ENCODE data around the gene NR6A1.

The NR6A1 gene

GRCh38 chr9:124479947-124480620 lies 291.0 kb downstream of the NR6A1 start:
- DNase-seq, result no peak

- no peak for DNase-seq
Observed at GRCh38 chr9:124479371-124479770, 291.7 kb downstream of the NR6A1 start.

- no peak for DNase-seq
Observed at GRCh38 chr9:124478354-124478753, 292.8 kb downstream of the NR6A1 start.

- no peak for DNase-seq
Observed at GRCh38 chr9:124477648-124478285, 293.3 kb downstream of the NR6A1 start.

GRCh38 chr9:124477211-124477647 lies 293.9 kb downstream of the NR6A1 start:
- no peak for DNase-seq

GRCh38 chr9:124475868-124476690 lies 295.0 kb downstream of the NR6A1 start:
- no peak for DNase-seq

GRCh38 chr9:124475158-124475867 lies 295.8 kb downstream of the NR6A1 start:
- no peak for DNase-seq

GRCh38 chr9:124474151-124474550 lies 297.0 kb downstream of the NR6A1 start:
- no peak for DNase-seq

- no peak for DNase-seq
Observed at GRCh38 chr9:124473310-124473709, 297.8 kb downstream of the NR6A1 start.

GRCh38 chr9:124472770-124473169 lies 298.3 kb downstream of the NR6A1 start:
- no peak for DNase-seq

GRCh38 chr9:124471761-124472160 lies 299.4 kb downstream of the NR6A1 start:
- no peak for DNase-seq

GRCh38 chr9:124470726-124471125 lies 300.4 kb downstream of the NR6A1 start:
- DNase-seq, result no peak

- no peak for DNase-seq
Observed at GRCh38 chr9:124470306-124470705, 300.8 kb downstream of the NR6A1 start.

- no peak for DNase-seq
Observed at GRCh38 chr9:124469011-124469832, 301.9 kb downstream of the NR6A1 start.

- DNase-seq, result no peak
Observed at GRCh38 chr9:124468061-124468740, 302.9 kb downstream of the NR6A1 start.

GRCh38 chr9:124467410-124468060 lies 303.6 kb downstream of the NR6A1 start:
- DNase-seq, result no peak
